Gastrocnemius medialis (tissue), 4 donors: Measurements from ENCODE around the gene IKZF2.

Source experiments
- POLR2A ChIP-seq, 2 donors: fragments of 450-650 bp; IDR thresholded peaks; one replicate each; pipeline ENCODE4 v1.6.1; 2017; ENCODE audit warnings: antibody characterized with exemption in 2 of 2, mild to moderate bottlenecking in 2 of 2, moderate library complexity in 2 of 2
- TF ChIP-seq, protein P1 (sequence below), 5 experiments: fragments of 450-650 bp in 3 of 5; fragments of 200-600 bp in 2 of 5; sonication (generic) in 2 of 5; IDR thresholded peaks in 4 of 5; conservative IDR thresholded peaks in 1 of 5; 1 replicate in 4 of 5; 2 replicates in 1 of 5; pipeline ENCODE4 v1.5.1; 2016 to 2019; ENCODE audit warnings: antibody characterized with exemption in 5 of 5, mild to moderate bottlenecking in 3 of 5, moderate library complexity in 3 of 5

DNA sequence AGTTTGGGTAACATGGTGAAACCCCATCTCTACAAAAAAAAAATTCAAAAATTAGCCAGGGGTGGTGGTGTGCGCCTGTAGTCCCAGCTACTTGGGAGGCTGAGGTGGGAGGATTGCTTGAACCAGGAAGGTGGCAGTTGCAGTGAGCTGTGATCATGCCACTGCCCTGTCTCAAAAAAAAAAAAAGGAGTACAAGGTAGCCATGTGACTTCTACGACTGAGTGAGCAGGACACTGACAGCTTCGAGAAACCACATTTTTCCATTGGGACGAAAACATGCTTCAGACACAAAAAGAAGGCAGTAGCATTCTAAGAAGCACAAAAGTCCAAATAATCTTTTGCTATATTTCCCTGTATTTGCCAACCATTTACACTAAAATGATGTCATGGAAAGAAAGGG lies 19.7 kb upstream of the IKZF2 start:
- no peak for TF ChIP-seq POLR2A (IDR thresholded peaks at IDR 0.05)
- TF ChIP-seq, protein P1, sequence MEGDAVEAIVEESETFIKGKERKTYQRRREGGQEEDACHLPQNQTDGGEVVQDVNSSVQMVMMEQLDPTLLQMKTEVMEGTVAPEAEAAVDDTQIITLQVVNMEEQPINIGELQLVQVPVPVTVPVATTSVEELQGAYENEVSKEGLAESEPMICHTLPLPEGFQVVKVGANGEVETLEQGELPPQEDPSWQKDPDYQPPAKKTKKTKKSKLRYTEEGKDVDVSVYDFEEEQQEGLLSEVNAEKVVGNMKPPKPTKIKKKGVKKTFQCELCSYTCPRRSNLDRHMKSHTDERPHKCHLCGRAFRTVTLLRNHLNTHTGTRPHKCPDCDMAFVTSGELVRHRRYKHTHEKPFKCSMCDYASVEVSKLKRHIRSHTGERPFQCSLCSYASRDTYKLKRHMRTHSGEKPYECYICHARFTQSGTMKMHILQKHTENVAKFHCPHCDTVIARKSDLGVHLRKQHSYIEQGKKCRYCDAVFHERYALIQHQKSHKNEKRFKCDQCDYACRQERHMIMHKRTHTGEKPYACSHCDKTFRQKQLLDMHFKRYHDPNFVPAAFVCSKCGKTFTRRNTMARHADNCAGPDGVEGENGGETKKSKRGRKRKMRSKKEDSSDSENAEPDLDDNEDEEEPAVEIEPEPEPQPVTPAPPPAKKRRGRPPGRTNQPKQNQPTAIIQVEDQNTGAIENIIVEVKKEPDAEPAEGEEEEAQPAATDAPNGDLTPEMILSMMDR (IDR thresholded peaks at IDR 0.05 in 4 of 5, conservative IDR thresholded peaks at IDR 0.05 in 1 of 5), result no peak
